Neuronal stem cell (in vitro differentiated cells): ENCODE data around the gene CRYGA.

Source experiments
- DNase-seq: peaks from one replicate; pipeline ENCODE4 v3.0.0-alpha.2; 2013; ENCODE audit warnings: low spot score
- H2AFZ ChIP-seq: one replicate; pipeline ENCODE4 v1.6.1; 2013; ENCODE audit warnings: mild to moderate bottlenecking, low read length, inconsistent platforms
- H2AK5ac ChIP-seq: 2 replicates; pipeline ENCODE4 v1.6.1; 2013; ENCODE audit warnings: low read depth, mild to moderate bottlenecking, inconsistent platforms, low read length, moderate library complexity, mixed read lengths
- H2BK120ac ChIP-seq: 2 replicates; pipeline ENCODE4 v1.6.1; 2013; ENCODE audit warnings: low read depth, mild to moderate bottlenecking, inconsistent platforms, low read length, moderate library complexity, mixed read lengths
- H2BK12ac ChIP-seq: one replicate; pipeline ENCODE4 v1.6.1; 2013; ENCODE audit warnings: low read length, inconsistent platforms
- H2BK15ac ChIP-seq: 2 replicates; pipeline ENCODE4 v1.6.1; 2013; ENCODE audit warnings: mild to moderate bottlenecking, low read length, inconsistent platforms, mixed read lengths
- H2BK5ac ChIP-seq: one replicate; pipeline ENCODE4 v1.6.1; 2013; ENCODE audit warnings: inconsistent platforms, mild to moderate bottlenecking, low read length, moderate library complexity
- H3K14ac ChIP-seq: one replicate; pipeline ENCODE4 v1.6.1; 2013; ENCODE audit warnings: low read length, inconsistent platforms
- H3K18ac ChIP-seq: 2 replicates; pipeline ENCODE4 v1.6.1; 2013; ENCODE audit warnings: low read length, inconsistent platforms
- H3K23ac ChIP-seq: 2 replicates; pipeline ENCODE4 v1.6.1; 2013; ENCODE audit warnings: low read depth, mild to moderate bottlenecking, mixed read lengths, low read length, inconsistent platforms; ENCODE audit not compliant: poor library complexity
- H3K27ac ChIP-seq: replicated peaks from 3 replicates; pipeline ENCODE4 v1.5.1; 2013; ENCODE audit warnings: low read length, inconsistent platforms
- H3K27me3 ChIP-seq, 3 experiments: 2 replicates each; pipeline ENCODE4 v1.6.1; 2013; ENCODE audit warnings: low read length in 3 of 3, mild to moderate bottlenecking in 2 of 3, inconsistent platforms in 1 of 3, low read depth in 1 of 3, mixed read lengths in 1 of 3, moderate library complexity in 1 of 3; ENCODE audit not compliant: control insufficient read depth in 3 of 3, insufficient read depth in 3 of 3
- H3K36me3 ChIP-seq, 2 donors: replicated peaks in 1 of 2; 2 replicates each; pipeline ENCODE4 v1.6.1; 2013; ENCODE audit warnings: low read length in 2 of 2; ENCODE audit not compliant: control insufficient read depth in 2 of 2, insufficient read depth in 2 of 2
- H3K4ac ChIP-seq: 2 replicates; pipeline ENCODE4 v1.6.1; 2013; ENCODE audit warnings: inconsistent platforms, mild to moderate bottlenecking, low read length, moderate library complexity
- H3K4me1 ChIP-seq, 2 donors: 1 replicate in 1 of 2; 2 replicates in 1 of 2; pipeline ENCODE4 v1.6.1; 2013; ENCODE audit warnings: low read length in 2 of 2, low read depth in 1 of 2; ENCODE audit not compliant: control insufficient read depth in 2 of 2, insufficient read depth in 1 of 2
- H3K4me2 ChIP-seq: one replicate; pipeline ENCODE4 v1.6.1; 2013; ENCODE audit warnings: mild to moderate bottlenecking, low read length, inconsistent platforms; ENCODE audit not compliant: insufficient read depth, poor library complexity, severe bottlenecking
- H3K4me3 ChIP-seq, 2 donors: 2 replicates each; pipeline ENCODE4 v1.5.1; 2013; ENCODE audit warnings: low read length in 2 of 2, mild to moderate bottlenecking in 2 of 2, inconsistent platforms in 1 of 2, moderate library complexity in 1 of 2
- H3K79me1 ChIP-seq: one replicate; pipeline ENCODE4 v1.6.1; 2013; ENCODE audit warnings: low read depth, mild to moderate bottlenecking, inconsistent platforms, low read length, moderate library complexity
- H3K9ac ChIP-seq: one replicate; pipeline ENCODE4 v1.6.1; 2013; ENCODE audit warnings: mild to moderate bottlenecking, low read depth, low read length, inconsistent platforms; ENCODE audit not compliant: poor library complexity
- H3K9me3 ChIP-seq, 2 donors: replicated peaks in 1 of 2; 2 replicates each; pipeline versions ENCODE3 to v1.6.1; 2013; ENCODE audit warnings: low read length in 2 of 2, mild to moderate bottlenecking in 2 of 2, inconsistent platforms in 1 of 2, low read depth in 1 of 2, mixed read lengths in 1 of 2, moderate library complexity in 1 of 2; ENCODE audit not compliant: control insufficient read depth in 2 of 2, insufficient read depth in 1 of 2
- H4K8ac ChIP-seq: one replicate; pipeline ENCODE4 v1.6.1; 2013; ENCODE audit warnings: low read depth, mild to moderate bottlenecking, inconsistent platforms, low read length, moderate library complexity
- H4K91ac ChIP-seq: one replicate; pipeline ENCODE4 v1.6.1; 2013; ENCODE audit warnings: low read length, low read depth, mild to moderate bottlenecking, inconsistent platforms; ENCODE audit not compliant: poor library complexity
- WGBS, 2 donors: extraction: QIAGEN DNeasy Blood & Tissue Kit; methylation state at CpG; one replicate each; pipeline ENCODE4 v1.1.7; 2013; ENCODE audit warnings: missing lambda C conversion rate in 2 of 2, mixed read lengths in 1 of 2; ENCODE audit not compliant: insufficient read length in 2 of 2, insufficient replicate concordance in 1 of 2; ENCODE audit errors: extremely low coverage in 2 of 2; 5-methylcytosine and 5-hydroxymethylcytosine counted together

The CRYGA gene

DNA sequence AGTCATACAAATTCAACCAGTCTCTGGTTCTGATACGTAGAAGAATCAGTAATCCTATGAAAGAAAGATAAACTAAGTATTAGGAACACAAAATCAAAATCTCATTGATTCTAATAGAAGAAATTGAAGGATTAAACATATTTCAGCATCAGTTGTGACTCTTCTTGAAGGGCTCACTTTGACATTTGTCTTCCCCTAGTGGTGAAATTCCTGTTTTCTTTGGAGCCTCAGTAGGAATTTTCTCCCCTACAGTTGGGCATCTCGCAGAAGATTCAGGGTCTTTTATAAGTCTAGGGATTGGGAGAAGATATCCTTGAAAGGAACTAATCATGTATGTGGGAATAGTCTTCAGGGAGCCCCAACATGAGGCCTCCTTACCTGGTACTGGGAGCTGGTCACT, 14.6 kb downstream of the CRYGA start:
- H4K8ac ChIP-seq = no peak overlapping the region
- H3K4me3 ChIP-seq = no peak overlapping the region
- no peaks in the 10 kb centered on the region for H3K9me3 ChIP-seq
- no peaks in the 10 kb centered on the region for H3K36me3 ChIP-seq
- H3K9ac ChIP-seq = no peak overlapping the region
- no peak for DNase-seq
- H3K4me2 ChIP-seq = no peak overlapping the region
- H3K14ac ChIP-seq = no peak overlapping the region
- no peak overlapping the region for H2BK12ac ChIP-seq
- peaks cover 0 to 7% of the 10 kb centered on the region in 2 donors for H3K4me1 ChIP-seq
- H4K91ac ChIP-seq = no peak overlapping the region
- no peak overlapping the region for H3K4ac ChIP-seq
- no CpG with 5 or more reads among the region's 2 CpGs for WGBS, 2 donors
- H3K23ac ChIP-seq = no peak overlapping the region
- H2AK5ac ChIP-seq = no peak overlapping the region
- H3K27me3 ChIP-seq = no peaks in the 10 kb centered on the region
- H2AFZ ChIP-seq = no peak overlapping the region
- no peak overlapping the region for H2BK120ac ChIP-seq
- H2BK5ac ChIP-seq = no peak overlapping the region
- no peak overlapping the region for H3K18ac ChIP-seq
- H2BK15ac ChIP-seq = no peak overlapping the region
- H3K27ac ChIP-seq = no peak overlapping the region
- no peaks in the 10 kb centered on the region for H3K79me1 ChIP-seq

- no CpG with 5 or more reads among the region's 3 CpGs for WGBS, 2 donors
These were observed 15.6 kb downstream of the CRYGA start for GRCh38 chr2:208147759-208148158.

GRCh38 chr2:208147008-208147407, 16.4 kb downstream of the CRYGA start:
- DNase-seq = no peak

More at GRCh38 chr2:208147759-208148158, 15.6 kb downstream of the CRYGA start:
- Histone ChIP-seq H2BK120ac (no peak overlapping the region), H2BK15ac (no peak overlapping the region), H2AFZ (peak overlapping the region; percentile 47), H4K91ac (no peak overlapping the region), H4K8ac (no peak overlapping the region), H3K4ac (no peak overlapping the region), H3K4me1 (peaks cover 0 to 7% of the 10 kb centered on the region in 2 donors), H3K9me3 (no peaks in the 10 kb centered on the region), H3K4me2 (no peak overlapping the region), H2BK12ac (no peak overlapping the region), H3K79me1 (no peaks in the 10 kb centered on the region), H3K9ac (no peak overlapping the region), H3K36me3 (no peaks in the 10 kb centered on the region), H3K18ac (no peak overlapping the region), H2BK5ac (peak overlapping the region; percentile 32), H2AK5ac (no peak overlapping the region), H3K23ac (no peak overlapping the region), H3K14ac (no peak overlapping the region), H3K27me3 (no peaks in the 10 kb centered on the region), H3K27ac (no peak overlapping the region), H3K4me3 (no peak overlapping the region)
- no peak for DNase-seq

GRCh38 chr2:208146006-208146405, 17.4 kb downstream of the CRYGA start, which contains the start of gene CRYGB:
Gene CRYGB (minus strand): TSS chr2:208146158. CDS start chr2:208146120, 38 bp downstream.
- Histone ChIP-seq H3K27ac (no peak within 1 kb of the TSS), H2AK5ac (no peak within 1 kb of the TSS), H3K4me2 (no peak within 1 kb of the TSS), H3K14ac (no peak within 1 kb of the TSS), H3K79me1 (no peaks in the 10 kb centered on the region), H3K9ac (no peak within 1 kb of the TSS), H3K4ac (no peak within 1 kb of the TSS), H3K27me3 (no peaks in the 10 kb centered on the region), H3K9me3 (no peaks in the 10 kb centered on the region), H2AFZ (peak within 1 kb of the TSS; percentile 66), H2BK15ac (peak within 1 kb of the TSS; percentile 94), H3K18ac (peak within 1 kb of the TSS; percentile 87), H3K23ac (peak within 1 kb of the TSS; percentile 73), H2BK120ac (peak within 1 kb of the TSS; percentile 61), H2BK5ac (no peak within 1 kb of the TSS), H4K91ac (no peak within 1 kb of the TSS), H4K8ac (no peak within 1 kb of the TSS), H3K4me1 (peaks cover 0 to 7% of the 10 kb centered on the region in 2 donors), H2BK12ac (peak within 1 kb of the TSS; percentile 73), H3K36me3 (no peaks in the 10 kb centered on the region), H3K4me3 (no peak within 1 kb of the TSS)
- no CpG with 5 or more reads among the region's 6 CpGs for WGBS, 2 donors
- no peak for DNase-seq

More at GRCh38 chr2:208147008-208147407, 16.4 kb downstream of the CRYGA start:
- Histone ChIP-seq H2AK5ac (no peak overlapping the region), H4K91ac (no peak overlapping the region), H3K14ac (no peak overlapping the region), H2BK12ac (no peak overlapping the region), H3K9me3 (no peaks in the 10 kb centered on the region), H3K27ac (no peak overlapping the region), H3K4me2 (no peak overlapping the region), H3K18ac (peak overlapping the region; percentile 27), H2BK5ac (no peak overlapping the region), H3K4ac (no peak overlapping the region), H3K36me3 (no peaks in the 10 kb centered on the region), H3K27me3 (no peaks in the 10 kb centered on the region), H2BK120ac (no peak overlapping the region), H3K4me3 (no peak overlapping the region), H3K9ac (no peak overlapping the region), H3K4me1 (peaks cover 0 to 7% of the 10 kb centered on the region in 2 donors), H4K8ac (no peak overlapping the region), H2AFZ (no peak overlapping the region), H3K23ac (no peak overlapping the region), H3K79me1 (no peaks in the 10 kb centered on the region), H2BK15ac (no peak overlapping the region)
